ENCODE measurements around the gene CDT1.

DNA sequence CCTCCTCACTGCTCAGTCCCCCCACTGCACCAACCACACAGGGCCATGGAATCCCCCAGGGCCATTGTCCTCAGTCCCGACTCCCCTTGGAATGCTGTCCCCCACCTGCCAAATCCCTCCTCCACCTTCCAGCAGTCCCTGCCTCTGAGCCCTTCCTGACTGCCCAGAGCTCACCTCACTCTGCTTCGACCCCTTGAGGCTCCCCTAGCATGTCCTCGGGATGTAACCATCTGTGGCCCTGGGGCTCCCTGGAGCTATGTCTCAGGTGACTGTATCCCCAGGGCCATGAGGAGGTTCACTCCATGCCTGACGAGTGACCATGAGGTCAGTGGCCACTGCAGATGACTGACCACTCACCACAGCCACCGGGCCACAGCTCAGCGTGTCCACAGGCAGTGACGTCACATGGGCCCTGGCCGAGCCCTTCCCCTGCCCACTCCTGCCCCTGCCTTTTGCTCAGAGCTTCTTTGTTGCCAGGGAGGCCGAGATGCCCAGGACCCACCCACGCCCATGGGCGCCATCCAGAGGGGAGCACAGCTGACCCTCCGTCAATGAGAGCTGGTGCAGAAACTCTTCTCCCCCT, 10.8 kb upstream of the CDT1 start:
- TF ChIP-seq POLR2A (IDR thresholded peaks at IDR 0.05), result no peak
- TF ChIP-seq, protein P1, sequence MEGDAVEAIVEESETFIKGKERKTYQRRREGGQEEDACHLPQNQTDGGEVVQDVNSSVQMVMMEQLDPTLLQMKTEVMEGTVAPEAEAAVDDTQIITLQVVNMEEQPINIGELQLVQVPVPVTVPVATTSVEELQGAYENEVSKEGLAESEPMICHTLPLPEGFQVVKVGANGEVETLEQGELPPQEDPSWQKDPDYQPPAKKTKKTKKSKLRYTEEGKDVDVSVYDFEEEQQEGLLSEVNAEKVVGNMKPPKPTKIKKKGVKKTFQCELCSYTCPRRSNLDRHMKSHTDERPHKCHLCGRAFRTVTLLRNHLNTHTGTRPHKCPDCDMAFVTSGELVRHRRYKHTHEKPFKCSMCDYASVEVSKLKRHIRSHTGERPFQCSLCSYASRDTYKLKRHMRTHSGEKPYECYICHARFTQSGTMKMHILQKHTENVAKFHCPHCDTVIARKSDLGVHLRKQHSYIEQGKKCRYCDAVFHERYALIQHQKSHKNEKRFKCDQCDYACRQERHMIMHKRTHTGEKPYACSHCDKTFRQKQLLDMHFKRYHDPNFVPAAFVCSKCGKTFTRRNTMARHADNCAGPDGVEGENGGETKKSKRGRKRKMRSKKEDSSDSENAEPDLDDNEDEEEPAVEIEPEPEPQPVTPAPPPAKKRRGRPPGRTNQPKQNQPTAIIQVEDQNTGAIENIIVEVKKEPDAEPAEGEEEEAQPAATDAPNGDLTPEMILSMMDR (IDR thresholded peaks at IDR 0.05 in 4 of 5, conservative IDR thresholded peaks at IDR 0.05 in 1 of 5), result no peak
